Subcutaneous preadipocyte (primary cell): ENCODE results near the gene SFXN3. TPM values are rescaled to one million over a fixed set of nuclear protein-coding genes. Genes with fewer than 3 reads are reported as not detected.

ENCODE experiments used
- total RNA-seq: library from RNA; depleted of rRNA; stranded (reverse); fragments of >200 nt; gene quantifications from 2 replicates; pipeline ENCODE4 v1.2.3, GENCODE V29; 2012

SFXN3 gene, protein sequence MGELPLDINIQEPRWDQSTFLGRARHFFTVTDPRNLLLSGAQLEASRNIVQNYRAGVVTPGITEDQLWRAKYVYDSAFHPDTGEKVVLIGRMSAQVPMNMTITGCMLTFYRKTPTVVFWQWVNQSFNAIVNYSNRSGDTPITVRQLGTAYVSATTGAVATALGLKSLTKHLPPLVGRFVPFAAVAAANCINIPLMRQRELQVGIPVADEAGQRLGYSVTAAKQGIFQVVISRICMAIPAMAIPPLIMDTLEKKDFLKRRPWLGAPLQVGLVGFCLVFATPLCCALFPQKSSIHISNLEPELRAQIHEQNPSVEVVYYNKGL
- total RNA-seq: 108 and 110 TPM in 2 replicates

DNA sequence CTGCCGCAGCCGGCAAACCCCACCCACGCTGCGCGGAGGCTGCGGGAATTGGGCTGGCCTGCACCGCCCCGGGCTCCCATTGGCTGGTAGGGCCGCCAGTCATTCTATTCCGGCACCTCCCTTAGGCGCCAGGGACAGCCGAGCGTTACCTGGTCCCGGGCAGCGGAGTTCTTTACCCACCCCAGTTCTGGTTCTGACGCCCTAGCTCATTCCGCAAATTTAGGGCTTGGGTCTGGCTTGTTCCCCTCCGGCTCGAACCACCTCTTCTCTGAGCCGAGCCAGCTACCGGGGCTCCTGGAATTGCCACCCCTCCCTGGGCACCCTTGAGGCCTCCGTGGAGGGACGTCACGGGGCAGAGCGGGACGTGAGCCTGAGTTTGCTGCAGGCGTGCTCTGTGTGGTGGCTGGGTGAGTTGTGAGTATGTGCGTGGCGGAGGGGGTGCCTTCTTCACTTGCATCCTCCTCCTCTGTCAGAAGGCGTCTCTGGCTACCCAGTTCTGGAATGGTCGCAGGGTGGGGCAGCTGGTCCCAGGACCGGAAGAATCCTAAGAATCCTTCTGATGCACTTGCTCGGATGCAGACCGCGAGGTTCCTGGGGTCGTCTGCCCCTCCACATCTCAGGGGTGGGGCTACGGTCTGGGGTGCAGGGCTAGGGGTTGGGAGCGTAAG, at the start of gene SFXN3, which contains the start of gene PDZD7:
TSS of gene SFXN3 (plus strand) at position 107 of the 668 bp plus-strand sequence. CDS start 3,461 bp downstream, outside the sequence.
TSS of gene PDZD7 (minus strand) at position 2 of the 668 bp plus-strand sequence. CDS start 910 bp downstream, outside the sequence.

DNA sequence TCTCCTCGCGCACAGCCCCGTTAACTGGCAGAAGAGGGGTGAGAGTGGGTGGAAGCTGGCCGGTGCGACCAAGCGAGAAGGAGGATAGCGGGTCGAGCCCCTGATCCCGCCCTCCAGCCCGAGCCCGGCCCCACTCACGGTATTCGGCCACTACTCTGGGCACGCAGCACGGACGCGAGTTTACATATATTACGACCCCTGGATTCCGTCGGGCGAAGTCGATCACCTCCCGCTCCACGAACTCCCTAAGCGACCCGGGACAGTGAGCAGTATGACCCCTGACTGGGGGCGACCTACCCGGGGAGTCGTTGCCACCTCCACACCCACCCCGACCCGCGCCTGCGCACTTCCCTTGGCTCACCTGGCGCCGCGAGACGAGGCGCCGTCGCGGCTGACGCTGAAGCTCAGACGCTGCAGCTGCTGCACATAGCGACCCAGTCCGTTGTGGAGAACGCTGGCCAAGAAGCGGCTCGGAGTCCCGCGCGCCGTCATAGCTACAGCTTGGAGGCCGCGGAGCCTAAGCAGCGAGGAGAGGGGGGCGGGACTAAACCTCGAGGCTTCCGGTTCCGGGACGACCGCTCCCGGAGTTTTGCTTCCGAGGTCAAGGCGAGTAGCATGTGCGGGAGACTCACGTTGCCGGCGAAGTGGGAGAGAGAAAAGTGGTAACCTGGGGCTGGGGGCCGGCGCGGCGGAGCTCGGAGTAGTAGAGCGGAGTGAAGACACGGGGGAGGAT, 43.9 kb upstream of the SFXN3 start, which contains the start of the genes MRPL43 and TWNK:
TSS of gene MRPL43 (minus strand) at position 546 of the 733 bp plus-strand sequence. CDS start at position 492, 54 bp downstream.
TSS of gene TWNK (plus strand) at position 592 of the 733 bp plus-strand sequence. CDS start 668 bp downstream, outside the sequence.

DNA sequence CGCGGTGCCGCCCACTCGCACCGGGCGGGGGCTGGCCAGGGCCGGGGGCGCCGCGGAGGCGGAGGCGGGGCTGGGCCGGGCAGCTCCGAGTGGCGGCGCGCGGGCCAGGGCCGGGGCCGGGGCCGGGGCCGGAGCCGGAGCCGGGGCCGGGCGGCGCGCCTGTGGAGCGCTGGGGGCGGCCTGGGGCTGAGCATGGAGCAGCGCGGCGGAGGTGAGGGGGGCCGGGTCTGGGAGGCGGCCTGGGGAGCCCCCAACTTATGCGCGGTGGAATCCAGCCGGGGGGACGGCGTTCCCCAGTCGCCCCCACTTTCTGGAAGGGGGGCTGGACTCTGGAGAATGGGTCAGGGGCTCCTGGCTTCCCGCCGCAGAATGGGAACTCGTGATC, 31.3 kb upstream of the SFXN3 start, which contains the start of gene LZTS2:
TSS of gene LZTS2 (plus strand) at position 67 of the 385 bp plus-strand sequence. CDS start 2,731 bp downstream, outside the sequence.

DNA sequence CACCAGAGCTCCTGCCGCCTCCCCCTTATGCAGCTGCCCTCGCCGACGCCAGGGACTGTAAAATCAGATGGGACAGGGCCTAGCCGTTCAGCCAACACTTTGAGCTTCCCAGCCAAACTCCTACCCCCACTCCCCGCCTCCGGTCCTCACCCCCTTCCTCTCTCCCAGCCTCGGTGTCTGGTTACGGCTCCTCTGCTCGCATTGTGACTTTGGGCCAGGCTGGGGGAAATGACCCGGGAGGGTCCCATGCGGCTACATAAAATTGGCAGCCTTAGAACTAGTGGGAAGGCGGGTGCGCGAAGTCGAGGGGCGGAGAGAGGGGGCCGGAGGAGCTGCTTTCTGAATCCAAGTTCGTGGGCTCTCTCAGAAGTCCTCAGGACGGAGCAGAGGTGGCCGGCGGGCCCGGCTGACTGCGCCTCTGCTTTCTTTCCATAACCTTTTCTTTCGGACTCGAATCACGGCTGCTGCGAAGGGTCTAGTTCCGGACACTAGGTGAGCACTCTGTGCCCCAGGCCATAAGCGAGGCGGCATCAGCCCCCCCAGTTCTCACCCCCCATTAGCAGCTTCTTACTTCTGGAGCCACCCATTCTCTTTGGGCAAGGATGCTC, 30.7 kb downstream of the SFXN3 start, which contains the start of gene KAZALD1:
TSS of gene KAZALD1 (plus strand) at position 366 of the 608 bp plus-strand sequence. CDS start 604 bp downstream, outside the sequence.

Other genes starting within 250 kb of the SFXN3 start
- 30.9 and 52.0 TPM in 2 replicates for gene SLF2, start 118.3 kb upstream of the SFXN3 start, total RNA-seq
- 0.59 and 1.1 TPM in 2 replicates for gene SEMA4G, start 61.7 kb upstream of the SFXN3 start, total RNA-seq
- gene MRPL43, start 43.7 kb upstream of the SFXN3 start, total RNA-seq: 58.5 and 66.1 TPM in 2 replicates
- 5.5 and 7.6 TPM in 2 replicates for gene TWNK, start 43.7 kb upstream of the SFXN3 start, total RNA-seq
- gene LZTS2, start 31.4 kb upstream of the SFXN3 start, total RNA-seq: 89.3 and 94.1 TPM in 2 replicates
- 0.37 and 0.98 TPM in 2 replicates for gene PDZD7, start 105 bp upstream of the SFXN3 start, total RNA-seq
- 4.8 and 11.9 TPM in 2 replicates for gene KAZALD1, start 30.8 kb downstream of the SFXN3 start, total RNA-seq
- gene TLX1, start 100.1 kb downstream of the SFXN3 start, total RNA-seq: not detected in 2 replicates
- not detected in 2 replicates for gene LBX1, start 198.2 kb downstream of the SFXN3 start, total RNA-seq